KOPT-K1 (cell line): ENCODE results near the gene NAPSA.

Source experiments
- H3K27ac ChIP-seq: fragments of 200-600 bp; sonication (generic); 2 replicates; pipeline ENCODE4 v1.5.1; 2016; ENCODE audit warnings: antibody characterized with exemption, mild to moderate bottlenecking, low read depth, low read length; ENCODE audit not compliant: poor library complexity, severe bottlenecking
- H3K36me3 ChIP-seq: fragments of 200-600 bp; sonication (generic); 2 replicates; pipeline ENCODE4 v1.5.1; 2017; ENCODE audit warnings: antibody characterized with exemption, mild to moderate bottlenecking, low read length, moderate library complexity; ENCODE audit not compliant: insufficient read depth
- H3K9me3 ChIP-seq: fragments of 200-600 bp; sonication (generic); 2 replicates; pipeline ENCODE4 v1.5.1; 2017; ENCODE audit warnings: antibody characterized with exemption, low read length, mild to moderate bottlenecking; ENCODE audit not compliant: insufficient read depth, poor library complexity, severe bottlenecking

NAPSA gene

GRCh38 chr19:50322234-50322633, 43.2 kb downstream of the NAPSA start:
- no peaks in the 10 kb centered on the region for H3K36me3 ChIP-seq
- no peaks in the 10 kb centered on the region for H3K9me3 ChIP-seq
- H3K27ac ChIP-seq: no peak overlapping the region

- Histone ChIP-seq H3K36me3 (no peaks in the 10 kb centered on the region), H3K27ac (no peak overlapping the region), H3K9me3 (no peaks in the 10 kb centered on the region)
Observed at GRCh38 chr19:50321831-50322230, 43.6 kb downstream of the NAPSA start.

DNA sequence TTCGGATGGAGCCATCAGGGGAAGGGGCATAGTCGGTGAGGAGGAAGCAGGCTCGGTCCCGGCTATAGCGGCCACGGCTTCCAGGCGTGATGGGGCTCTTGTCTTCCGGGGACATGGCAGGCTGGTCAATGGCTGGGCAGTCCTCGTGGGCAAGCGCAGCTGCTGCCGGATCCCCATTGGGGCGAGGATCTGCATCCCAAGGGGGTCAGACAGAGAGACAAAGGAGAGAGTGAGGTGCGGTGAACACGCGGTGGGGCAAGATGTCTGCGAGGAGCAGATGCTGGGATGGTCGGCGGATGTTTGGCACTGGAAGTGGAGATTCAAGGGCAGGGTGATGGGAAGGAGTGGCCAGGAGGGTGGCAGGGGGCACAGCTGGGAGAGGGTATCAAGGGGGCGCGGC, 44.8 kb downstream of the NAPSA start:
- H3K9me3 ChIP-seq: no peaks in the 10 kb centered on the region
- no peak overlapping the region for H3K27ac ChIP-seq
- no peaks in the 10 kb centered on the region for H3K36me3 ChIP-seq

GRCh38 chr19:50320051-50320450, 45.4 kb downstream of the NAPSA start:
- Histone ChIP-seq H3K27ac (no peak overlapping the region), H3K9me3 (no peaks in the 10 kb centered on the region), H3K36me3 (no peaks in the 10 kb centered on the region)

- no peaks in the 10 kb centered on the region for H3K36me3 ChIP-seq
- no peaks in the 10 kb centered on the region for H3K9me3 ChIP-seq
- no peak overlapping the region for H3K27ac ChIP-seq
Observed at GRCh38 chr19:50319156-50319555, 46.3 kb downstream of the NAPSA start.

DNA sequence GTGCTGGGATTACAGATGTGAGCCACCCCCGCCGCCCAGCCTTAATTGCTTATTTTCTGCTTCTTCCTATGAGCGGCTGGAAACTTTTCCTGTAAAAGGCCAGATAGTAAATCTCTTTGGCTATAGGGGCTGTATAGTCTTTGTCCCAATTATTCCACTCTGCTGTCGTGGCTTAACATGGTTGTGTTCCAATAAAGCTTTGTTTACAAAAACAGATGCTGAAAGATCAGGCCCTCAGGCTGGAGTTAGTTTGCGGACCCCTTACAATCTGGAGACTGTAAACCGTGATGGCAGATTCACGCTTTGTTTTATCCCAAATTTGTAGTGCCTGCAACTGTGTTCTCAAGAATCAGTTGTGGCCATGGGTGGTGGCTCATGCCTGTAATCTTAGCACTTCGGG, 47.0 kb downstream of the NAPSA start:
- Histone ChIP-seq H3K36me3 (no peaks in the 10 kb centered on the region), H3K27ac (no peak overlapping the region), H3K9me3 (no peaks in the 10 kb centered on the region)

- H3K9me3 ChIP-seq: no peaks in the 10 kb centered on the region
- no peak overlapping the region for H3K27ac ChIP-seq
- no peaks in the 10 kb centered on the region for H3K36me3 ChIP-seq
Observed at GRCh38 chr19:50317115-50317514, 48.3 kb downstream of the NAPSA start.

DNA sequence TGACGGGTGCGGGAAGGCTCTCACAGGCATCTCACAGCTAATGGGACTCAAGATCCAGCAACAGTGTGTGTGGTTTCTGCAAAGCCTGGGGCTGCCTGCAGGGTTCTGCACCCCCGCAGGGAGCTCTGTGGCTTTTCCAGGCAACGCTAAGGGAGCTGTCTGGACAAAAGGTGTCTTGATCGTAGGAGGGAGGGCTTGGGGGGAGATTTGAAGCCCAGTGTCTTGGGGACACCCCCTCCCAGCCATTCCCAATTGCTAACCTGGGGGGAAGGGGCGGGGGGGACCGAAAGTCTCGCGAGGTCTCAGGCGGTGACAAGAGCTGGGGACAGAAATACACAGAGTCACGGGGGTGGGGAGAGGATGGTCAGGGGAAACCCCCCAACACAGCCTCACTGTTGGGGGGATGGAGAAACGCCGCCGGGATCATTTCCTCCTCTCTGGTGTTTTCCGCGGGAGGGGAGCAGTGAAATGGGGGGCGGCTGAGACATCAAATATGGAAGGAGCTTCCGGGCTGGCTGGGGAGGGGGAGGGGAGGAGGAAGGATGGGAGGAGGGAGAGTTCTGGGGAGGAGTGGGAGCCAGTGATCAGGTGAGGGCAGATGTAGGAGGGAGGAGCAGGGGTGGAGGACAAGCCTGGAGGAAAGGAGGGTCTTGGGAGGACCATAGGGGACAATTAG, 49.5 kb downstream of the NAPSA start:
- Histone ChIP-seq H3K9me3 (no peaks in the 10 kb centered on the region), H3K27ac (no peak overlapping the region), H3K36me3 (no peaks in the 10 kb centered on the region)

DNA sequence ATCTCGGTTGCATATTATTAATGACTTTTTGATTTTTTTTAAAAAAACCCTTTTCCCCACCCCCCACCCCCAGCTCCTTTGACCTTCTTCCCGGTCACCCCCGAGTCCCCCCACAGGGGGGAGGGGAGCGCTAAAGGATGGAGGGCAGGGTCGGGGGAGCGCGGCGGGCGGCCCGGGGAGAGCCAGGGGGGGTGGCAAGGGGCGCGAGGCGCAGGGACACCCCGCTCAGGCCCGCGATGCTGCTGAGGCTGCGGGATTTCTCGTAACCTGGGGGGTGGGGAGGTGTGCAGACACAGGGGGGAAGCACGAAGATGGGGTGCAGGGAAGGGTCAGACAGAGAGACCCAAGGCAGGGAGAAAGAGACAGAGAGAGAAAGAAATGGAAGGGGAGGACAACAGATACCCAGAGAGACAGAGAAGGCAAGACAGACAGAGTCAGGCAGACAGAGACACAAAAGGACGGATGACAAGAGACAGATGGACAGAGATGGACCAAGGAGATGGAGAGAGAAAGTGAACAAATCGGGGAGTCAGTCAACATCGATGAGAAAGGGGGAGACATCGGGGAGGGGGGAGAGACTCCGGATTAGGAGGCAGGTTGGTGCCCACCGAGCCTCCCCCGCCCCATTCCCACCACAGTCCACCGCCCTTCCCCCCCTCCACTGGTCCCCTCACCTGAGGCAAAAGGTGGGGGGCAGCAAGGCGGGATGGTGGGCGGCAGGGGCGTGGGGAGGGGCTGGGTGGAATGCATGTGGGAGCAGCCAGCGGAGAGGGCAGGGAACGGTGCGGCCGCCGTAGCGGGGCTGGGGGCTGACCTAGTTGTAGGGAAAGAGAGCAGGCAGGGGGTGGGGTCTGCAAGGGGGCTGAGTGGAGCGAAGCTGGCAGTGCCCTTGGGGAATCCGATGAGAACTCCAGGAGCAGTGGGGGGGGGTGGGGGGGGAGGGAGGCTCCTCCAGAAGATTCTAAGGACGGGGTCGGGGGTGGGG, 50.4 kb downstream of the NAPSA start:
- Histone ChIP-seq H3K27ac (no peak overlapping the region), H3K36me3 (no peaks in the 10 kb centered on the region), H3K9me3 (no peaks in the 10 kb centered on the region)

DNA sequence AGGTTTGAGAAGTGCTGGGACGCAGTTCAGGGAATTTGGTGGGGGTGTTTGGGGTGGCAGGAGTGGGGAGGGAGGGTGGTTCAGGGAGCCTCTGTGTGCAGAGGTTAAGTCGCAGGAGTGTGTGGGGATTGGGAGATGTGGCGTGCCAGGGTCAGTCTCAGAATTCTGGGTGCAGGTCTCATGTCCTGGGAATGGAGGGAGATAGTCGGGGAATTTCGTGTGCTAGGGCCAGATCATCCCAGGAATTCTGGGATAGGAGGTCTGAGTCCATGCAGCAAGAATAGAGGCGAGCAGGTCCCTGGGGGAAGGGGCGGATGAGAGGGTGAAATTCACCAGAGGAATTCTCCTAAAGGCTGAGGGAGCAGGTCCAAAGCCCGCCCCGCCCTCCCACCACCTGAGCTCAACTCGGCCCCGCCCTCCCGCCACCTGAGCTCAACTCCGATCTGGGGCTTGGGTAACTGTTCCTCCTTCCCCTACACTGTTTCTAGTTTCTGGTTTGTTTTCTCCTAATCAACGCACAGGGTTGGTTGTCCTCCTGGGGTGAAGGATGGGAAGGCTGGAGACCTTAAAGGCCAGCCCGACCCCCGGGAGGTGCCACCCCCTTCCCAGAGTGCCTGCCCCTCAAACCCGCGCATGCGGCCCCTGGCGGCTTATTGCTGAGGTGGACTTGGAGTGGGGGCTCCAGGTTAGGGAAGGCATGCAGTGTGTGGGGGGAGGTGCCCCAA, 51.5 kb downstream of the NAPSA start:
- Histone ChIP-seq H3K36me3 (no peaks in the 10 kb centered on the region), H3K27ac (no peak overlapping the region), H3K9me3 (no peaks in the 10 kb centered on the region)

- Histone ChIP-seq H3K36me3 (no peaks in the 10 kb centered on the region), H3K9me3 (no peaks in the 10 kb centered on the region), H3K27ac (no peak overlapping the region)
Observed at GRCh38 chr19:50312967-50313811, 52.2 kb downstream of the NAPSA start.

GRCh38 chr19:50311723-50312635, 53.5 kb downstream of the NAPSA start:
- H3K27ac ChIP-seq: no peak overlapping the region
- no peaks in the 10 kb centered on the region for H3K36me3 ChIP-seq

DNA sequence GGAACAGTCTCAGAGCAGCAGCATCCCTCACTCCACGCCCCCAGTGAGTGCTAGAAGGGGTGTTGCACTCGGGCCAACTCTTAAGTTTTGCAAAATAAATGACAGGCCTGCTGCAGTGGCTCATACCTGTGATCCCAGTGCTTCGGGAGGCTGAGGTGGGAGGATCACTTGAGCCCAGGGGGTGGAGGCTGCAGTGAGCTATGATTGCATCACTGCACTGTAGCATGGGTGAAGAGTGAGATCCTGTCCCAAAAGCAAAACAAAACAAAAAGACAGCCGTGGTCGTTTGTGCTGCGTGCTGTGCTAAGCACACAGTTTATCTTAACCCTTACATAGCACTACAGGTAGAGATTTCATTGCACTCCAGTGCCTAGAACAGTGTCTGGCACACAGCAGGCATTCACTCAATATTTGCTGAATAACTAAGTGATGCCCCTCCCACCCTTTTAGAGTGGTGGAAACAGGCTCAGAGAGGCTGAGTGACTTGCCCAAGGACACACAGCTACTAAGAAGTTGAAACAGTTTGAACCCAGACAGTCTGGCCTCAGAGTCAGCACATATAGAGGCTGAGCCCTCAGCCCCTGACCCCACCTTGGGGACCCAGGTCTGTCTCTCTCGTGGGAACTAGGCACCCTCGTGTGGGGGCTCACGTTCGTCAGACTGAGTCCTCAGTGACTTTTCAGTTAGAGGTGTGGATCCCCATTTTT, 54.5 kb downstream of the NAPSA start:
- H3K36me3 ChIP-seq: no peaks in the 10 kb centered on the region
- no peak overlapping the region for H3K27ac ChIP-seq
- H3K9me3 ChIP-seq: no peaks in the 10 kb centered on the region

More at GRCh38 chr19:50311723-50312635, 53.5 kb downstream of the NAPSA start:
- H3K9me3 ChIP-seq: no peaks in the 10 kb centered on the region
